Right ventricle myocardium superior (tissue), 1 donor: ENCODE measurements around the gene CEND1. TPM values are rescaled to one million over a fixed set of nuclear protein-coding genes. Genes with fewer than 3 reads are reported as not detected.
A peak's percentile ranks its signal among the peaks of the same experiment; 100 is the strongest.

Source experiments
- ATAC-seq: fragments of 200-7000 bp; cut with Tn5 transposase; one replicate; pipeline ENCODE4 v1.9.1; 2020; ENCODE audit warnings: mild to moderate bottlenecking; ENCODE audit not compliant: poor library complexity
- DNase-seq: peaks from one replicate; pipeline ENCODE4 v3.0.0-alpha.2; 2020
- intact Hi-C: fragments of 100-400 bp; cut with DNase I; formaldehyde crosslinking; loops from one replicate; pipeline ENCODE4 v1.11.2; 2022
- total RNA-seq: library from RNA; stranded (reverse); fragmentation: NEBNext Ultra II Directional; extraction: Animal tissue kit (Norgen Biotek cat#: 25700); gene quantifications from one replicate; pipeline ENCODE4 v1.2.1, GENCODE V29; 2021
- donor health status: DM: no; HTN: yes; CAD: no; lungs with severe emphysema.

Gene CEND1
- total RNA-seq, 1 donor from 2014 or later = 0.19 TPM

DNA sequence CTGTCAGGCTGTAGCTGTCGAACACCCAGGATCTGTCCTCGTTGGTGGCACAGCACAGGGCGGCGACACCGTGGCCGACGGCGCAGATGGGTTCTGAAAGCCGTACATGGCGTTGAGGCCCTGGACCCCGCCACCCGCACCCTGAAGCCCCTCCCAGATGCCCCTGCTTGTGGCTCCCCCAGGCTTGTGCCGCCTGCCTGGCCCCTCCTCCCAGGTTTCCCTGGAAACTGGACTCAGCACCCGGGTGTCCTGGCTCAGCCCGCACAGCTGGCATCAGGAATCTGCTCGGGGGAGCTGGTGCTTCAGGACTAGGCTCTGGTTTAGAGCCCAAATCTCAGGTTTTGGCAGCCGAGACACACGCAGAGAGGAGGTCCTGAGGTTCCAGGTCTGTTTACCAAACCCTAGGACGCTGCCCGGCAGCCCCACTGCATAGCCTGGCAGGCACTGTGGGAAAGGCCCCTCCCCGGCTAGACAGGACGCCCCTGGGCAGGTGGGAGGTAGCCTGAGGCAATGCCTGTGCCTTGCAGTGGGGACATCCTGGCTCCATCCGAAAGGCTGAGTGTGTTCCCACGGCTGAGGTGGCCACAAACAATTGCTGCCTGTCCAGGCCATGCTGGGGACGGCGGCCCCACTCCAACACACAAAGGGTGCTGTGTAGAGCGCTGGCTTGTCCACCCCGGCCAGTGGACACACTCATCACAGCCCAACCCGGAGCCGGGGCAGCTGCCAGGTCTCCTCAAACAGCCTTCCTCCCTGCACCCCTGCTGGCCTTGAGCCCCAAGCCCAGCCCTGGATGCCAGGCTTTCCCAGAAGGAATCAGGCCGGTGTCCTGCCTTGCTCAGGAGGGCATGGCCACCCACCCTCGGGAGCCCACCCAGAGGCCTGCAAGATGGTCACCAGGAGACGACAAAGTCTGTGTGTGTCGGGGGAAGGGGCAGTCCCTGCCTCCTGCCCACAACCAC lies 17.2 kb downstream of the CEND1 start:
- DNase-seq = no peak
- ATAC-seq = no peak
- intact Hi-C loops = no loop called here

DNA sequence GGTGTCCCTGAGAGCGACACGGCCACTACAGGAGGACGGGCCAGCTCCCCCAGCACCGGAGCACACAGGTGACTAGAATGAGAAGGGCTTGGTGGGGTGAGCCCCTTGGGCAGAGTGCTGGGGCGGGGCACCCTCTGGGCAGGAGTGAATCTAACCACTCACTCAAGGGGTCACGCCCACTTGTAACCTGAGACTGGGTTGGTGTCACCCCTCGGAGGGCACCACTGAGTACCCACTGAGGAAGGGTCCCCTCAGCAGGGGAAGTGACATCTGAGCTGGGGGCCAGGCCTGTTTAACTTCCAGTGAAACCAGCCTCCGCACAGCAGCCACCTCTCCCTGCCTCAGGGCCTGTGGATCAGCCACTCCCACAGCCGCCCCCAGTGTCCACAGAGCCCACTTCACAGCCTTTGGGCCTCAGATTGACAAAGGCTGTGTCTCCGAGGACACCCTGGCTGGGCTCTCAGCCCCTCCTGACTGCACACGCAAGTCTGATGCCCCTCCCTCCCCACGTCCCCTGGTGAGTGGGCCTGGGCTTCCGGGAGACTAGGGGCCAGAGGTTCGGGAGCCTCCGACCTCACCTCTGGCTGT lies 18.2 kb downstream of the CEND1 start:
- DNase-seq = no peak
- no peak for ATAC-seq
- intact Hi-C loops = no loop called here

DNA sequence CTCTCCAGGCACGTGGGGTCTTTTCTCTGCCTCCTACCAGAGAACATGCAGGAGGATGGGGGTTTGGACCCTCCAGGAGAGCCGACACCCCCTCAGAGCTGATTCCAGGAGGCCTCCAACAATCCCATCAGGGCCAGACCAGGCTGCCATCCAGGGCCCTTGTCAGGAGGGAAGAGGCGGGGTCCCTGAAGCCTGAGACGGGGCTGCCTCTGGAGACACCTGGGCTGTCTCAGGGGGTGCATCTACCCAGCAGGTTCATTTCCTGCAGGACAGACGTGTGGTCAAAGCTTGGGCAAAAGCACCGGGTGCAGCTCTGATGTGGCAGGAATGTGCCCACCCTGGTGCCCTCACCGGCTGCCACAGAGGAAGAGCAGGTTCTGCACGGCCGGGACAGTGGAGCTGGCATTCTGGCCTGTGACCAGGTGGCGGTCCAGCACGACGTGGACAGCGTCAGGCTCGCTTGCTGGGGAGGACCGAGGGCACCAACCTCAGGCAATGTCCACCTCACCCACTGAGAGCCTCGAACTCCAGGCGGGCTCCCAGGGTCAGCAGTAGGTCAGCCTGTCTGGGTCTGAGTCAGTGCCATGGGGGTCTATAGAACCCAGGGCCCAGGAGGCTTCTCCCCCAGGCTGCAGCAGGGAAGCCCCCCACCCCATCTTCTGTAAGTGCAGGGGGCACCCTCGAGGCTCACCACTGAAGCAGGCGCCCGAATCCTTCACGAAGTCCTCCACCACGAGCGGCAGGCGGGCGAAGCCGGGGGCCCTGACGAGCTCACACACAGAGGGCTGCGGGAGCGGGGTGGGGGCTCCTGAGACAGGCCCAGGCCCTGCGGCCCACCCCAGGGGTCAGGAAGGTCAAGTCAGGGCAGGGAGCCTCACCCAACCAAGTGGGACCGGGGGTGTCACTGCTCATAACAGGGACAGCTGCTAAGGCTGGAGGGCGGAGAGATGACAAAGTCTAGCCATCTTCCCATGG lies 19.0 kb downstream of the CEND1 start:
- DNase-seq (no peak), ATAC-seq (no peak)
- intact Hi-C loops = no loop called here

DNA sequence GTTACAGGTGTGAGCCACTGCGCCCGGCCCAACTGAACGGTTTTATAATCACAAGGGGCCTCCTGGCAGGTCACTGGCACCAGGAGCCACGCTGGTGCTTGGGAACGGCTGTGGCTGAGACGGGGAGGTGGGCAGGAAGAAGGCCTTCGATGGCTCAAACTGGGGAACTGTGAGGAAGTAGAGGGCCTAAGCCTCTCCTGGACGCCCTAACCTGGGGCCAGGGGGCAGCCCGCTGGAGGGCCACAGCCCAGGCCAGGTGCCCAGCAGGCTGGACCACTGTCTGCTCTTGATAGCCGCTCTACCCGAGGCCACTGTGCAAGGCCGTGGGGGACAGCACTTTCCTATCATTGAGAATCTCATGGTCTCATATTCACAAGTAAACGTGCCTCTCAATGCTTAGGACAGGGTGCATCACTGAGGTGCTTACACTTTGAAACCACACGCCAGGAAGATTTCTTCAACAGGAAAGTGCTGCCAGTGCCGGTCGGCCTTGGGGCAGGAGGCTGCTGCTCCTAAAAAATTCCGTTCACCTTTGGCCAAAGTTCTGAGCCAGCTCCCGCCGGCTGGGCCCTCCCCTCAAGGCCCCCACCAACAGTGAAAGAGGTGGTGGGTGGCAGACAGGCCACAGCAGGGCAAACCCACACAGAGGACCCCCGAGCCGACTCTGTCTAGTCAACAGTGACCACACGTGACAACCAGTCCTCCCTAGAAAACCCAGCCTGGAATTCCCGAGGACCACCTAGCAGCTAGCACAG lies 19.8 kb downstream of the CEND1 start:
- ATAC-seq = no peak
- DNase-seq = no peak
- intact Hi-C loops = no loop called here

DNA sequence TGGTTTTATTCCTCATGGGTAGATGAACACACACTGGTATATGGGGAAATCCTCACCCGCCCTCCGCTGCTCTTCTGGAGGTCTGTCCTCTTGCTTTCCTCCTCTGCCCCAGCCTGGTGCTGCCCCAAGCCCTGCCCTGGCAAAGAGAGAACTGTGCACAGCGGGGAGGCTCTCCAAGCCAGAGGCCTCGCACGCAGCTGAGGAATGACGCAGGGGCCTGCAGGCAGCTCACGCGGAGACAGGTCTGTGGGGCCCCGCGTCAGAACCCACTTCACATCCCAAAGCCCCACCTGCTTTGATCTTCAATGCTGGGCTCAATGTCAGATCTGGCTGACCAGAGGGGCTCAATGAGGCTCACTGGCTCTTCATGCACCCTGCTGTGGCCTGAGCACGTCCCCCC lies 22.7 kb downstream of the CEND1 start:
- no peak for DNase-seq
- intact Hi-C loops = no loop called here
- no peak for ATAC-seq

DNA sequence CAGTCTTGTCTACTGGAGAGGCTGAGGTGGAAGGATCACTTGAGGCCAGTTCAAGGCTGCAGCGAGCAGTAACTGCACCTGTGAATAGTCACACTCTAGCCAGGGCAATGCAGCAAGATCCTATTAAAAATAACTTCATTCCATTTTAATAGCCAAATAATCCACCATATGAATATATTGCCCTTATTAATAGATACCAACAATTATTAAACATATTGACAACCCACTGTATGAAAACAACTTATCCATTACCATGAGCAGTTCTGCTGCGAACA lies 23.0 kb downstream of the CEND1 start:
- DNase-seq (no peak), ATAC-seq (no peak)
- intact Hi-C loops = no loop called here

DNA sequence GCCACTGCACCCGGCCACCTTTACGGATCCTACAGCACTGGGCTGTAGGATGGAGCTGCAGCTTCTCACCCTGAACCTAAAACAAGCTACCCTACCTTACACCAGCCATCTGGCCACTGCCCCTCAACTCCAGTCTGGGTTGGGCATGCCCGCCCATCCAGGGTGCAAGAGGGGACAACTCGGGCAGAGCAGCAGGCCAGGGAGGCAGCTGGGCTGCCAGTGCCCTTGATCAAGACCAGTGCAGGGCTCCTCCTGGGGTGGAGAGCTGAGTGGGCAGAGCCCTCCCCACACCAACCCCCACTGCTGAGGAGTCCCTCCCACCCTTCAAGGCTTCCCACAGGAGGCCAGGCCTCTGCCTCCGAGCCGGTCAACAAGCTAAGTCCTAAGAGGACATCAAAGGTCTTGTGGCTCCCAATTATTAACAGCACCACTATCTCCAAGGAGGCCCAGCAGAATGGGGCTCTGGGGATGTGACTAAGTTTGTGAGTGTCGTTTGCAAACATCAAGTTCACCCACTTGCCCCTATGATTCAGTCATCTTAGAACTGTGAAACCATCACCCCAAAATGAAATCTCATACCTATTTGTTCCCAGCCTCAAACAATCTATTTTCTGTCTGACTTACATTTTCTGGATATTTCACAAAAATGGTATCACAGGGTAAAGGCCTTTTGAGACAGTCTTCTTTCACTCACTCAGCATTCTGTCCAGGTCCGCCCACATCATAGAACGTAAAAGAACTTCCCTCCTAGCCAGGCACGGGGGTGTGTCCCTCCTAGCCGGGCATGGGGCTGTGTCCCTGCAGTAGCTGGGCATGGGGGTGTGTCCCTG lies 23.6 kb downstream of the CEND1 start:
- no peak for ATAC-seq
- DNase-seq = no peak
- intact Hi-C loops = no loop called here

DNA sequence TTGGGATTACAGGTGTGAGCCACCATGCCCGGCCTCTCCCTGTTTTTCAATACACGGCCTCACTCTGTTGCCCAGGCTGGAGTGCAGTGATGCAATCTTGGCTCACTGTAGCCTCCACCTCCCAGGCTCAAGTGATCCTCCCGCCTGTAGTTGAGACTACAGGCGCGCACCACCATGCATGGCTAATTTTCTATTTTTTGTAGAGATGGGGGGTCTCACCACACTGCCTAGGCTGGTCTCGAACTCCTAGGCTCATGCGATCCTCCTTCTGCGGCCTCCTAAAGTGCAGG lies 24.1 kb downstream of the CEND1 start:
- intact Hi-C loops = no loop called here
- no peak for DNase-seq
- ATAC-seq = no peak

DNA sequence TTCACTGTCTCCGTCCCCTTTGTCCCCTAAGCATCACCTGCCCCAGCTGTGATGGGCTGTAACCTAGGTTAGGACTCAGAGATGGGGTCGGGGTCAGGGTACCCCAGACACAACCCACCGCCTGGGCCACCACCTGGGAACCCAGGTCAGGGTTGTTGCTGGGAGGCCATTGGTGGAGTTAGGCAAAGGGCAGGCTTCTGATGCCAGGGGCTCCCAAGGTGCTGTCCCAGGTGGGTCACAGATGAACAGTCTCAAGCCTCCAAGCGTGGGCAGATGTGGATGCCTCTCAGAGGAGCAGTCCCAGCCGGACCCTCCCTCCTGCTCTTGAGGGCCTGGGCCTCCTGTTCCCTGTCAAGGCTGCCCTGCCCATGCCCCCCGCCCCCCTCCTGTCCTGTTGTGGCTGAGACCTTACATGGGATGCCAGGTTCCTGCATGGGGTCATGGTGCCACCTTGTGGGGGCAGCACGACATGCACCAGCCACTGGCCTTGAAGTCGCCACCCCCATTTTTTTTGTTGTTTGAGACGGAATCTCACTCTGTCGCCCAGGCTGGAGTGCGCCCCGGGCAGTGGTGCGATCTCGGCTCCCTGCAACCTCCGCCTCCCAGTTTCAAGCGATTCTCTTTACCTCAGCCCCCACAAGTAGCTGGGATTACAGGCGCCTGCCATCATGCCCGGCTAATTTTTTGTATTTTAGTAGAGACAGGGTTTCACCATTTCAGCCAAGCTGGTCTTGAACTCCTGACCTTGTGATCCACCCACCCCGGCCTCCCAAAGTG lies 24.7 kb downstream of the CEND1 start:
- DNase-seq = peak; percentile 69
- intact Hi-C loops = no loop called here
- peak; percentile 67 for ATAC-seq

DNA sequence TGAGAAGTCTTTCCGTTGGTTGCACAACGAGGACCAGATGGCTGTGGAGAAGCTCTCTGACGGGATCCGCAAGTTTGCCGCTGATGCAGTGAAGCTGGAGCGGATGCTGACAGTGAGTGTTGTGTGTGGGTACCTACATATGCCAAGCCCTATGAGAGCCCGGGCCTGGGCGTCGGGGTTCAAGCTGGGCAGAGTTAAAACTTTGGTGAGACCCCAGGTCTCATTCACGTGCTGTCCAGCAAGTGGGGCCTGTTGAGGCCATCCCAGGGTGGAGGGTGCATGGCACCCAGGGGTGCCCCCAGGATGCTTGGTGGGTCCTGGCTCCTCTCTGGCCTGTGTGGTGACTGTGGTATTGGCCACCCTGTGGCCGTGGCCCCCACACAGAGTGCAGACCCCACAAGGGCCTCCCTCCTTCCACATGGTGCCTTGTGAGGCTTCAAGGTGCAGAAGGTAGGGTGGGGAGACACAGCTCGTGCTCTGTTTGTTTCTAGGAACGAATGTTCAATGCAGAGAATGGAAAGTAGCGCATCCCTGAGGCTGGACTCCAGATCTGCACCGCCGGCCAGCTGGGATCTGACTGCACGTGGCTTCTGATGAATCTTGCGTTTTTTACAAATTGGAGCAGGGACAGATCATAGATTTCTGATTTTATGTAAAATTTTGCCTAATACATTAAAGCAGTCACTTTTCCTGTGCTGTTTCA lies 25.4 kb downstream of the CEND1 start:
- DNase-seq (no peak), ATAC-seq (no peak)
- intact Hi-C loops = no loop called here

DNA sequence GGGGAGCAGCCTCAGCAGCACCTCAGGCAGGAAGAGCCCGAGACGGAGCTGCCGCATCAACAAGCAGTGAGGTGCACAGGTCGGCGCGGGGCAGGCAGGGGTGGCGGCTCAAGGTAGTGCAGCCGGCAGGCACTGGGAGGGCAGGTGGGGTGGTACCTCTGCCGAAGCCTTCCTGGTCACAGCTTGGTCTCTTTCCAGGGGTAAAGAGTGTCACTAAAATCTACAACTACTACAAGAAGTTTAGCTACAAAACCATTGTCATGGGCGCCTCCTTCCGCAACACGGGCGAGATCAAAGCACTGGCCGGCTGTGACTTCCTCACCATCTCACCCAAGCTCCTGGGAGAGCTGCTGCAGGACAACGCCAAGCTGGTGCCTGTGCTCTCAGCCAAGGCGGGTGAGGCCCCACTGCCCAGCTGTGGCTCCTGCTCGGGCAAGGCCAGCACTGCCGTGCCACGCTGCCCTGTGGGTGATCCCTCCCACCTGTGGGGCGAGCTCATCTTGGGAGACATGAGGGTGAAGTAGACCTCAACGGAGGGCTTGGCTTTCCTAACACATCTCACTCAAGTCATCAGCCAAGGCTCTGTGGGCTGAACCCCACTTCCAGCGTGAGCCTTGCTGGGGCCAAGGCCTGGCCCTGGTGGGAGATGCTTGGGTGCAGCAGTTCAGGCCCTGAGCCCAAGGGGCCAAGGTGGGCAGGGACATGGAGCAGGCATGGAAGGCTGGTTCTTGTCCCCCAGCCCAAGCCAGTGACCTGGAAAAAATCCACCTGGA lies 26.2 kb downstream of the CEND1 start:
- no peak for DNase-seq
- intact Hi-C loops = no loop called here

DNA sequence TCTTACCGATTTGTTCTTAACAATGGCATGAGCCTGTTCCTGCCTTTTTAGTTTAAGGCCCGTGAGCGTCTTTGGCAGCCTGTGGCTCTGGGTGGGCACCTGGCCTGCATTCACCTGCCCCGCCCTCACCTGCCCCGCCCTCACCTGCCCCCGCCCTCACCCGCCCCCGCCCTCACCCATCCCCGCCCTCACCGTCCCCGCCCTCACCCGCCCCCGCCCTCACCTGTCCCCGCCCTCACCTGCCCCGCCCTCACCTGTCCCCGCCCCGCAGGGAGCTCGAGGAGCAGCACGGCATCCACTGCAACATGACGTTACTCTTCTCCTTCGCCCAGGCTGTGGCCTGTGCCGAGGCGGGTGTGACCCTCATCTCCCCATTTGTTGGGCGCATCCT lies 26.8 kb downstream of the CEND1 start:
- DNase-seq = no peak
- no peak for ATAC-seq
- intact Hi-C loops = no loop called here

More for the DNA sequence above, 26.2 kb downstream of the CEND1 start:
- no peak for ATAC-seq

DNA sequence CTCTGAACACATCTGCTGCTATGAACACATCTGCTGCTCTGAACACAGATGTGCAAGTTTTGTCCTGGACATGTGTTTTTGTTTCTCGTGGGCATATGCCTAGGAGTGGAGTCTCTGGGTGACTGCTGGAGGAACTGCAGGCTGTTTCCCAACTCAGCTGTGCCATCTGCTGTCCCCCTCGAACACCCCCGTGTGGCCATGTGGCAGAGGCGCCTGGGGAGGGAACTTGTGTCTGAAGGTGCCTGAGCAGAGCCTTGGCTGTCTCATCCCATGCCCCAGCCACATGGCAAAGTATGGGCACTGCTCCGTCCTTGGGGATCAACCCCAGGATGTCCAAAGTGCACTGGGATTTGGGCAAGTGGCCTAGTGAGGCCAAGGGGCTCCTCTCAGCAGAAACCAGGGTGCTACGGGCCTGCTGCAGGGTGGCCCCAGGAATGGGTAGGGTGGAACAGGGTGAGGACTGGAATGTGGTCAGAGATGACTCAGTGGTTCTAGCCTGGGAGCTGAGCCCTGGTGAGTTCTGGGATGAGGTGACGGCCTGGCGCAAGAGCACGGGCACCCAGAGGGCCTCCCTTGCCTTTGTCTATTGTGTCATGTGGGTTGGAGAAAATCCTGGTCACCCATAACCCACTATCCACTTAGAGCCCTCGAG lies 27.3 kb downstream of the CEND1 start:
- ATAC-seq = peak; percentile 23
- intact Hi-C loops = no loop called here
- DNase-seq = no peak

DNA sequence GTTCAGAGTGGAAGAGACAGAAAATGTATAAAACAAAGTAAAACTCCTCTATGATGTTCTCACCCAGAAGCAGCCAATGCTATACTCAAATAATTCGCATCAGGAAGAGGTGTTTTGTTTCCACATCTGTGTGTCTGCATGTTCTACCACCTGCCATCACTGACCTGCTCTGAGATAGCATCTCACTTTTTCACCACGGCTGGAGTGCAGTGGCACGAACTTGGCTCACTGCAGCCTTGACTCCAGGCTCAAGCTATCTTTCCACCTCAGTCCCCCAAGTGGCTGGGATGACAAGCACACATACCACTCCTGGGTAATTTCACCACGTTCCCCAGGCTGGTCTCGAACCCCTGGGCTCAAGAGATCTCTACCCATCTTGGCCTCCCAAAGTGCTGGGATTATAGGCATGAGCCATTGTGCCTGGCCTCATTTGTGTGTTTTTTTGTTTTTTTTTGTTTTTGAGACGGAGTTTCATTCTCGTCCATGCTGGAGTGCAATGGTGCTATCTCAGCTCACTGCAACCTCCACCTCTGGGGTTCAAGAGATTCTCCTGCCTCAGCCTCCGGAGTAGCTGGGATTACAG lies 28.3 kb downstream of the CEND1 start:
- DNase-seq (no peak), ATAC-seq (no peak)
- intact Hi-C loops = no loop called here

DNA sequence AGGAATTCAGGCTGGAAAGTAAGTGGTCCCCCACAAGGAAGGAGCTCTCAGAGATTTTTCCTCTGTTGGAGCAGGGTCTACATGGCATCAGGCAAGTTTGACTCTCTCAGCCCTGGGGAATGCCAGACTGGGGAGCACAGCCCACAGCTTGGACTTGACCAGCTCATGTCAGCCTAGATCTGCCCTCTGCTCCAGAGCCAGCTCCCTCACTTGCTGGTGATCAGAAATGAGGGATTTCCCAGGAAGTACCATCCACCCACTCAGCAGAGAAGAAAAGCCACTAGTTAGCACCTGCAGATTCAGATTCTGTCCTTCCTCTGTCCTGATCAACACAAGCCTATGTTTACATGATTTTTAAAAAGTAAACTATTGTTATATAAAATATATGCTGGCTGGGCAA lies 29.7 kb downstream of the CEND1 start:
- no peak for DNase-seq
- ATAC-seq = no peak
- intact Hi-C loops = no loop called here
